WI38 (cell line): ENCODE measurements around the gene FANCD2.
"Not testable (repeated sequence)": the region's sequence is repeated elsewhere in the genome, so short reads cannot be mapped to it uniquely, and the experiment has no call there.

Experiments used
- H3K4me3 ChIP-seq: 2 replicates; pipeline ENCODE4 v1.5.1; 2011; ENCODE audit warnings: low read depth, mild to moderate bottlenecking, control low read depth, low read length
- CTCF ChIP-seq: IDR thresholded peaks from 2 replicates; pipeline ENCODE4 v1.5.1; 2012; ENCODE audit warnings: low read depth, mild to moderate bottlenecking, control low read depth, low read length

Gene FANCD2

DNA sequence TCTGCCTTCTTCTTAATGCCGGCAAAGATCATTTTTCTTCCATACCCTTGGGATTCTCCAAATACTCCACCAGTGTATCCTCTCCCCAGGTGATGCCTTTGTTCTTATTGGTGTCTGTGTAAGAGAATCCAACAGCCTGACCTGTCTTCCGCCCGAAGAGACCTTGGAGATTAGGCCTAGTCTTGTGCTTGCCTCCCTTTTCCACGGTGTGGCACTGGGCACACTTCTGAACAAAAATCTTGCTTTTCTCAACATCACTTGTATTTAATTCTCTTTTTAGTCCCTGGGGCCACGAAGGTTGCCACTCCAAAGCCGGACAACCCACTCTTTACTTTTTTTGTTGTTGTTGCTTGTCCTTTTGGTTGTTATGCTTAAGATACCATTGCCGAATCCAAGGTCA, 25.6 kb upstream of the FANCD2 start:
- H3K4me3 ChIP-seq = no peak overlapping the region
- no peak for TF ChIP-seq CTCF

DNA sequence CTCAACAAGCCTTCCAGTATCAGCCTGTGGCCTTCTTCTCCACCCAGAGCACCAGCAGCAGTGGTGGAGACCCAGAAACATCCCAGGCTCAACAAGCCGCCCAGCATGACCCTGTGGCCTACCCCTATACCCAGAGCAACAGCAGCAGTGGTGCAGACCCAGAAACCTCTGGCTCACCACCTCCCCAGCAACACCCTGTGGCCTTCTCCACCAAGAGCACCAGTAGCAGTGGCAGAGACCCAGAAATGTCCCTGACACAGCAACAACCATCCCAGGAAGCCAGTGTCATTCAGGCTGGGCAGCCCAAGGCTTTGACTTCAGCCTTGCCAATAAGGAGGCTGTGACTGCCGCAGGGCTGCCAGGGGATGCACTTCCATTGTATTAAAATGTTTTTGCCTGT, 23.3 kb upstream of the FANCD2 start:
- no peak for TF ChIP-seq CTCF
- no peak overlapping the region for H3K4me3 ChIP-seq

GRCh38 chr3:10004506-10004905, 21.7 kb upstream of the FANCD2 start:
- no peak for TF ChIP-seq CTCF
- no peak overlapping the region for H3K4me3 ChIP-seq

- TF ChIP-seq CTCF = no peak
- H3K4me3 ChIP-seq = no peak overlapping the region
These were observed 21.2 kb upstream of the FANCD2 start for GRCh38 chr3:10004960-10005564.

DNA sequence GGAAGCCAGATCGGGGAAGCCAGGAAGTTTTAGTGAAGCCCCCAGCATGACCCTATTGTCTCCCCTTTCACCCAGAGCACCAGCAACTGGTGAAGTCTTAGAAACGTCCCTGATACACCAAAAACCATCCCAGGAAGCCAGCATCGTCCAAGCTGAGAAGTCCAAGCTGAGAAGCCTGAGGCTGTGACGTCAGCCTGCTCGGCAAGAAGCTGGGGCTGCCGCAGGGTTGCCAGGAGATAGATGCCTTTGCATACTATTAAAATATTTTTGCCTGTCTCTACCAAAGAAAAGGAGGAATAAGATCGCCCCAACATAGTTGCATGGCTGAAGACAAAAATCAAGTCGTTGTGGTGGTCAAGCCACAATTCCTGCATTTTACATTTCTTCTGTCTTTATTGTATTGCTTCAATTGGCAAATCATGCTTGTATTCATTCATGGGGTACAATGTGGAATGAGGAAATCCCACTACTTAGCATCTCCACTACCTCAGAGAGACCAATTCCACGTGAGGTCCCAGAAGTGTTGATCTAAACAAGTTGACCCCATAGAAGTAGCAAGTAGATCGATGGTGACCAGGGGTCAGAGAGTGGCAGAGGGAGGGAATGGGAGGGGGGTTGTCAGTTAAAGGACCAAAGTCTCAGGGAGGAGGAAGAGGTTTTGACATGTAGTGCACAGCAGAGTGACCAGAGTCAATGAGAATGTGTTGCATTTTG, 20.0 kb upstream of the FANCD2 start:
- no peak overlapping the region for H3K4me3 ChIP-seq
- TF ChIP-seq CTCF = no peak

GRCh38 chr3:10006762-10007090, 19.5 kb upstream of the FANCD2 start:
- no peak overlapping the region for H3K4me3 ChIP-seq
- no peak for TF ChIP-seq CTCF

DNA sequence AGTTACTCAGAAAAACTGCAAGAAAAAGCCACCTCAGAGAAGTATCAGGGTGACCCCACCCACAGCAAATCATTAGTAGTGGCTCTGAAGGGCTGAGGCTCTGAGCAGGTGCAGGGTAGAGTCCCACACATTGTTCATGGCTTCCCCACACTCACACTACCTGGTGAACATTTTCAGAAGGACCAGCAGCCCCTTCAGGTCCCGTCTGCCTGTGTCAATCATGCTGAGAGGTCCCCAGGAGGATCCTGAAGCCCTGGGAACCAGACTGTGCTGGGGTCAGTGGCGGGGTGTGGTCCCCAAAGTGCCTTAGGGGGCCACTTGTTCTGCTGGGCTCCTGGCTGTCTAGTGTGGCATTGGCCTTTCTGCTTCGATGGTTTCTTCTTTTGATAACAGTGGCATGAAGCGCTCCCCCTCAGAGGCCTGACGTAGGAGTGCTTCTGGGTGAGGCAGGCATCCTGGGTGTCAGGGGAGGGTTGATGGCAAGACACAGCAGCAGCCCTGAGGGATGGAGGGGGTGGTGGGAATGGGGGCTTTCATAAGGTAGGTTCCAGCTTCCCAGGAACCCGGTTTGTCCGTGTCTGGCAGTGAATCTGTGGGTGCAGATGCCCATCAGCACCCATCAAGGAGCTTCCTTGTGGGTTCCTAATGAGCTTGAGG, 19.0 kb upstream of the FANCD2 start:
- no peak for TF ChIP-seq CTCF

DNA sequence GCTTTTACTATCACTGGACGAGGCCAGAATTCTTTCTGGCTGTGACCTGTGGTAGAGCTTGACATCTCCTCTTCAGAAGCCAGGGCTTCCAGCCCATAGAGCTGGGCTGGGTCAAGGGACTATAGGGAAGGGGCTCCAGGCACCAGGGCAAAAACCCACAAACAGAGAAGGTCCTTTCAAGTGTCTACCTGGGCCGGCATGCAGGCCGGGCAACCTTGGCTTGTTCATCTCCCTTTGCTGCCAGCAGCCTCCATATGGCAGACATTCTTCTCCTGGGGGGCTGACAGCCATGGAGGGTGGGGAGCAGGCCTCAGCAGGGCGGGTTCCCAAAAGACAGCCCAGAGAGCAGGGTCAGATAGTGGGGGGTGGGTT, 18.0 kb upstream of the FANCD2 start:
- not testable (repeated sequence) for H3K4me3 ChIP-seq

More for the DNA sequence above, 19.0 kb upstream of the FANCD2 start:
- H3K4me3 ChIP-seq = no peak overlapping the region
